ENCODE results near the gene SLC35A1.

Gene SLC35A1

DNA sequence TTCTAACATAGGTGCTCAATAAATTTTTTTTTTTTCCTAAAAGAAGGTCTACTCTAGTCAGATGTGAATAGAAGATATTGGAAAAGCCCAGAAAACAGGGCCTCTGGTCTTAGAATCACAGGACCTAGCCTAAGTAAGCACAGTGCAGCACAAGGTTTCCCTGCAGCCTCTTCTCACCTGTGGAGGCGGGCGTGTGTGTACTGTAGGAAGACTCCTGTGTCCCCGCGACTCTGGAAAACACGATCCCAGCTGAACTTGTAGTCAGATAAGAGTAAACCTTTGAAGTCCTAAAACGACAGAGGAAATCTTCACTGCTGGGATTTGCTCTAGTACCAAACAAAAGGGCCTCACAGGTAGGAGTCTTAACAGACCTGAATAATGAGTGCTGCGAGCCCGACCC is 45.7 kb downstream of the SLC35A1 start:
- no peak for DNase-seq (ENCODE audit: low spot score)
- TF ChIP-seq, protein P1, sequence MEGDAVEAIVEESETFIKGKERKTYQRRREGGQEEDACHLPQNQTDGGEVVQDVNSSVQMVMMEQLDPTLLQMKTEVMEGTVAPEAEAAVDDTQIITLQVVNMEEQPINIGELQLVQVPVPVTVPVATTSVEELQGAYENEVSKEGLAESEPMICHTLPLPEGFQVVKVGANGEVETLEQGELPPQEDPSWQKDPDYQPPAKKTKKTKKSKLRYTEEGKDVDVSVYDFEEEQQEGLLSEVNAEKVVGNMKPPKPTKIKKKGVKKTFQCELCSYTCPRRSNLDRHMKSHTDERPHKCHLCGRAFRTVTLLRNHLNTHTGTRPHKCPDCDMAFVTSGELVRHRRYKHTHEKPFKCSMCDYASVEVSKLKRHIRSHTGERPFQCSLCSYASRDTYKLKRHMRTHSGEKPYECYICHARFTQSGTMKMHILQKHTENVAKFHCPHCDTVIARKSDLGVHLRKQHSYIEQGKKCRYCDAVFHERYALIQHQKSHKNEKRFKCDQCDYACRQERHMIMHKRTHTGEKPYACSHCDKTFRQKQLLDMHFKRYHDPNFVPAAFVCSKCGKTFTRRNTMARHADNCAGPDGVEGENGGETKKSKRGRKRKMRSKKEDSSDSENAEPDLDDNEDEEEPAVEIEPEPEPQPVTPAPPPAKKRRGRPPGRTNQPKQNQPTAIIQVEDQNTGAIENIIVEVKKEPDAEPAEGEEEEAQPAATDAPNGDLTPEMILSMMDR (IDR thresholded peaks at IDR 0.05; ENCODE audit: extremely low read depth, insufficient read depth, missing control alignments) = no peak
- in situ Hi-C loops (cut with MboI; ENCODE audit: low pct_unique_long_range_greater_than_20kb, low sequenced_read_pairs, unreplicated experiment) = no loop called here

DNA sequence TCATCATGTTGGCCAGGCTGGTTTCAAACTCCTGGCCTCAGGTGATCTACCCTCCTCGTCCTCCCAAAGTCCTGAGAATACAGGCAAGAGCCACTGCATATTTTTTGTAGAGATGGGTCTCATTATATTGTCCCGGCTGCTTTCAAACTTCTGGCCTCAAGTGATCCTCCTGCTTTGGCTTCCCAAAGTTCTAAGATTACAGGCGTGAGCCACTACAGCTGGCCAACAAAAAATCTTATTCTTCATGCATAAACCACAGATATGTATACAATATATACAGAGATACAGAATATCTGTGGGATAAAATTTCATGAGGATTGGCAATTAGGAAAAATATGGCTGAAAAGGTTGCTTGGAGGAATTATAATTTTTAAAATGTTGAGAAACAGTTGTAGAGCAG is 49.9 kb downstream of the SLC35A1 start:
- TF ChIP-seq, protein P1 (IDR thresholded peaks at IDR 0.05; ENCODE audit: extremely low read depth, insufficient read depth, missing control alignments) = no peak
- in situ Hi-C loops (cut with MboI; ENCODE audit: low pct_unique_long_range_greater_than_20kb, low sequenced_read_pairs, unreplicated experiment) = no loop called here
- DNase-seq (ENCODE audit: low spot score) = no peak

DNA sequence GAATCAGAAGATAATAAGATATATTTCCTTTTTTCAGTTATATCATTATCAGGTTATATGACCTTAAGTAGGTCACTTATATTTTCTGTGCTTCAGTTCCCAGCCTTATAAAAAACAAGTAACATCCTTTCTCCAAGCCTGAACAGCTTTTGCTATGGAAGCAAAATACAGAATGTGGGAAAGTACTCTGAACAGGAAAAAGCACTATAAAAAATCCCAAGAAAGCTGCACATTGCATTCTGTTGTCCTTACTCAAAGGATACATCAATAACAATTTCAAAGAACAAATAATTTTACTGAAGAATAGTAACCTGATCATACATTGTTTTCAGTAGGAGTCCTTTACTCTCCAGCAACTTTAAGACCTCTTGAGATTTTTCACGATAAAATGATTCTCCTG is 56.4 kb downstream of the SLC35A1 start:
- in situ Hi-C loops (cut with MboI; ENCODE audit: low pct_unique_long_range_greater_than_20kb, low sequenced_read_pairs, unreplicated experiment) = no loop called here
- DNase-seq (ENCODE audit: low spot score) = no peak
- TF ChIP-seq, protein P1 (IDR thresholded peaks at IDR 0.05; ENCODE audit: extremely low read depth, insufficient read depth, missing control alignments) = no peak

DNA sequence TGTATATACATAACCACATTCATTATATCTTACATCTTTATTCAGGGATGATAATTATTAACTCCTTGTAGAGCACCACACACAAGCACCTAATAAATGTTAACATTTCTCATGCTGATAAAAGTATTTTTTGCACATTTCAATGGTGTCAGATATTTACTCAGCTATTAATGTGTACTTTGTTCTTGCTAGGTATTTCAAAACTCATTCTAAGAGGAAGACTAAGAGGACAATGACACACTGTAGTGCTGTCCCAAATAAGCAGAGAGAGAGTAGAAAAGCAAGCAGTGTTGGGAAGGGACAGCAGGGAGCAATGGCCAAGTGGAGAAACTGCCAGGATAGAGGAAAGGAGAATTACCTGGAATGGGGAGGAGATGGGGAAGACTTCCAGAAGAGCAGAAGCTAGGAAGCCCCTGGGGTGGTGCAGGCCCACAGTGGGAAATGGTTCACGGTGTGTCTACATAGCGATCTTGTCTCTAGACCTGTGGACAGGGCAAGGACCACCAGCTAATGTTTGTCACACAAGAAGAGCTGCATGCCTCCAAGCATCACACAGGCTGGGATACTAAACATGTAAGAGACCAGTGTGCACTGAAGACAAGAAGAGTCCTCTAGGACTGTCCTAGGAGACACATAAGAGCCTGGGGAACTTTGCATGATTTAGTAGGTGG is 61.7 kb downstream of the SLC35A1 start:
- TF ChIP-seq, protein P1 (IDR thresholded peaks at IDR 0.05; ENCODE audit: extremely low read depth, insufficient read depth, missing control alignments) = no peak
- no peak for DNase-seq (ENCODE audit: low spot score)
- in situ Hi-C loops (cut with MboI; ENCODE audit: low pct_unique_long_range_greater_than_20kb, low sequenced_read_pairs, unreplicated experiment) = no loop called here

DNA sequence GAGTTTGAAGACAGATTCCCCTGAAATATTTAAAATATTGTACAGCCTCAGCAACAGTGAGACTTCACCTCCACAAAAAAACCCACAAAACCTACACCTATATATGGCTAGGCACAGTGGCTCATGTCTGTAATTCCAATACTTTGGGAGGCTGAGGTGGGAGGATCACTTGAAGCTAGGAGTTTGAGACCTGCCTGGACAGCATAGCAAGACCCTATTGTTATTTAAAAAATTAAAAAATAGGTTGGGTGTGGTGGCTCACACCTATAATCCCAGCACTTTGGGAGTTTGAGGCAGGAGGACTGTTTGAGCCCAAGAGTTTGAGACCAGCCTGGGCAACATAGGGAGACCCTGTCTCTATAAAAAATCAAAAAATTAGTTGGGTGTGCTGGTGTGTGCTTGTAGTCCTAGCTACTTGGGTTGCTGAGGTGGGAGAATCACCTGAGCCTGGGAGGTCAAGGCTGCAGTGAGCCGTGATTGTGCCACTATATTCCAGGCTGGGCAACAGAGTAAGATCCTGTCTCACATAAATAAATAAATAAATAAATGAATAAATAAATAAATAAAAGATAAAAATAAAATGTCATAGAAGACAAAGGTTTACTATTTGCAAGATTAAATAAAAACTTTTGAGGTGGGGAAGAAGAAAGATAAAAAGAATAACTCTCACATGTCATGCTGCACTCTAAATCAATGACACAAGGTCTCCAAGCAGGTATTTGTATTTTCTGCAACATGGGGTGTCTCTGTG is 65.9 kb downstream of the SLC35A1 start:
- in situ Hi-C loops (cut with MboI; ENCODE audit: low pct_unique_long_range_greater_than_20kb, low sequenced_read_pairs, unreplicated experiment) = no loop called here
- no peak for DNase-seq (ENCODE audit: low spot score)
- TF ChIP-seq, protein P1 (IDR thresholded peaks at IDR 0.05; ENCODE audit: extremely low read depth, insufficient read depth, missing control alignments) = no peak

DNA sequence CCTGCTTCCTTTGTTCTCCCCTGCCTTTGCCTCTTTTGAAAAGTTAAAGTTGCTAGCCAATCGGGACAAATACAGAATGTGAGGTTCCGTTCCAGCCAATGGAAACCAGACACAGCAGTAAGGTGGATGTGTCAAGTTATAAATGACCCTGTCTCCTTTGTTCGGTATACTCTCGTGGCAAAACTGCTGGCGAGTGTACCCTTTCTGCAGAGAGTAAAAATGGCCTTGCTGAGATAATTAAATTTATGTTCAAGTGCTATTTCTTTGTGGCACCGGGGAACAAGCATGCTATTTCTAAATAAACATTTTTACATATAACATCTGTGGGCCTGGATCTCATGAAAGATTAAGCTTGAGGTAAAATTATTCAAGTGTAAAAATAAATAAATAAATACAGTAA is 66.8 kb downstream of the SLC35A1 start:
- TF ChIP-seq, protein P1 (IDR thresholded peaks at IDR 0.05; ENCODE audit: extremely low read depth, insufficient read depth, missing control alignments) = no peak
- DNase-seq (ENCODE audit: low spot score) = no peak
- in situ Hi-C loops (cut with MboI; ENCODE audit: low pct_unique_long_range_greater_than_20kb, low sequenced_read_pairs, unreplicated experiment) = no loop called here
